Nephron (organoid): ENCODE measurements around the gene SGF29.

Experiments used
- H3K27ac Mint-ChIP-seq, 3 experiments: 2 replicates each; pipeline ENCODE4 v1.8.0; 2020; ENCODE audit warnings: mixed read lengths in 3 of 3, mild to moderate bottlenecking in 2 of 3, moderate library complexity in 1 of 3
- H3K27me3 Mint-ChIP-seq: 2 replicates; pipeline ENCODE4 v1.8.0; 2021; ENCODE audit warnings: low read depth, mild to moderate bottlenecking, moderate library complexity, mixed read lengths
- H3K36me3 Mint-ChIP-seq: 2 replicates; pipeline ENCODE4 v1.8.0; 2020; ENCODE audit warnings: low read depth, mixed read lengths
- H3K4me1 Mint-ChIP-seq: 2 replicates; pipeline ENCODE4 v1.8.0; 2020; ENCODE audit warnings: mixed read lengths
- H3K4me3 Mint-ChIP-seq, 3 experiments: 2 replicates each; pipeline ENCODE4 v1.8.0; 2020; ENCODE audit warnings: mild to moderate bottlenecking in 3 of 3, mixed read lengths in 3 of 3, moderate library complexity in 2 of 3
- H3K9me3 Mint-ChIP-seq: 2 replicates; pipeline ENCODE4 v1.8.0; 2020; ENCODE audit warnings: mixed read lengths
- CTCF ChIP-seq, 3 experiments: fragments of 200-600 bp; sonication (generic); IDR thresholded peaks; one replicate each; pipeline ENCODE4 v1.5.0; 2021; ENCODE audit warnings: antibody characterized with exemption in 3 of 3; ENCODE audit not compliant: unreplicated experiment in 3 of 3

Gene SGF29

GRCh38 chr16:28553776-28554633 is at the start of gene SGF29:
Gene SGF29 (plus strand): TSS chr16:28553920. CDS start chr16:28581070, 27,150 bp downstream.
- peak within 1 kb of the TSS; percentile 98 to 99 (median 99) for H3K27ac Mint-ChIP-seq

GRCh38 chr16:28504707-28505404 is 48.9 kb upstream of the SGF29 start:
- Mint-ChIP-seq H3K27me3 (peaks cover 22% of the 10 kb centered on the region), H3K4me3 (no peak overlapping the region), H3K36me3 (no peaks in the 10 kb centered on the region), H3K27ac (no peak overlapping the region), H3K4me1 (no peaks in the 10 kb centered on the region), H3K9me3 (no peaks in the 10 kb centered on the region)
- TF ChIP-seq CTCF (IDR thresholded peaks at IDR 0.05; ENCODE audit: unreplicated experiment in 3 of 3) = no peak

More at GRCh38 chr16:28553776-28554633, at the start of gene SGF29:
- H3K27me3 Mint-ChIP-seq = no peaks in the 10 kb centered on the region
- peak in 2 of 3 experiments; percentile 15 to 42 for TF ChIP-seq CTCF (IDR thresholded peaks at IDR 0.05; ENCODE audit: unreplicated experiment in 3 of 3)
- no peaks in the 10 kb centered on the region for H3K9me3 Mint-ChIP-seq
- H3K4me1 Mint-ChIP-seq = peaks cover 14% of the 10 kb centered on the region
- H3K36me3 Mint-ChIP-seq = peaks cover 15% of the 10 kb centered on the region
- peak within 1 kb of the TSS; percentile 92 to 96 (median 94) for H3K4me3 Mint-ChIP-seq

- no peak for TF ChIP-seq CTCF (IDR thresholded peaks at IDR 0.05; ENCODE audit: unreplicated experiment in 3 of 3)
- Mint-ChIP-seq H3K4me3 (no peak overlapping the region), H3K9me3 (no peaks in the 10 kb centered on the region), H3K36me3 (no peaks in the 10 kb centered on the region), H3K27ac (no peak overlapping the region), H3K4me1 (no peaks in the 10 kb centered on the region), H3K27me3 (peaks cover 22% of the 10 kb centered on the region)
Measured at GRCh38 chr16:28505489-28506137, 48.1 kb upstream of the SGF29 start.

- Mint-ChIP-seq H3K4me1 (no peaks in the 10 kb centered on the region), H3K27ac (no peak overlapping the region), H3K36me3 (no peaks in the 10 kb centered on the region), H3K27me3 (peaks cover 3% of the 10 kb centered on the region), H3K4me3 (no peak overlapping the region), H3K9me3 (no peaks in the 10 kb centered on the region)
- no peak for TF ChIP-seq CTCF (IDR thresholded peaks at IDR 0.05; ENCODE audit: unreplicated experiment in 3 of 3)
Measured at GRCh38 chr16:28511031-28511430, 42.7 kb upstream of the SGF29 start.

GRCh38 chr16:28511801-28512789 is 41.6 kb upstream of the SGF29 start:
- no peaks in the 10 kb centered on the region for H3K9me3 Mint-ChIP-seq
- H3K27me3 Mint-ChIP-seq = no peaks in the 10 kb centered on the region
- no peaks in the 10 kb centered on the region for H3K36me3 Mint-ChIP-seq
- no peak overlapping the region for H3K4me3 Mint-ChIP-seq
- TF ChIP-seq CTCF (IDR thresholded peaks at IDR 0.05; ENCODE audit: unreplicated experiment in 3 of 3) = no peak
- H3K4me1 Mint-ChIP-seq = no peaks in the 10 kb centered on the region
- no peak overlapping the region for H3K27ac Mint-ChIP-seq
